Stimulated activated memory B cell treated with anti-CD40 and anti-IgM and Interleukin-4, amounts not matched to agents 10 μg/mL and 1 μg/mL and 100 μg/mL, for 72 hours (primary cell): Measurements from ENCODE around the gene MOV10L1.

ENCODE experiments used
- ATAC-seq: fragments of 150-1000 bp; cut with Tn5 transposase; 2 replicates; pipeline ENCODE4 v1.10.0; 2021
- H3K27ac Mint-ChIP-seq: one replicate; pipeline ENCODE4 v1.8.0; 2022; ENCODE audit warnings: mild to moderate bottlenecking, mixed read lengths
- H3K27me3 Mint-ChIP-seq: one replicate; pipeline ENCODE4 v1.8.0; 2022; ENCODE audit warnings: mixed read lengths
- H3K36me3 Mint-ChIP-seq: one replicate; pipeline ENCODE4 v1.8.0; 2022; ENCODE audit warnings: mixed read lengths
- H3K4me1 Mint-ChIP-seq: one replicate; pipeline ENCODE4 v1.8.0; 2022; ENCODE audit warnings: mixed read lengths
- H3K4me3 Mint-ChIP-seq: one replicate; pipeline ENCODE4 v1.8.0; 2022; ENCODE audit warnings: mild to moderate bottlenecking, moderate library complexity, mixed read lengths
- H3K9me3 Mint-ChIP-seq: one replicate; pipeline ENCODE4 v1.8.0; 2022; ENCODE audit warnings: mixed read lengths

The MOV10L1 gene

GRCh38 chr22:50184004-50184901 lies 94.4 kb downstream of the MOV10L1 start:
- ATAC-seq, result no peak
- Mint-ChIP-seq H3K36me3 (peaks cover 5% of the 10 kb centered on the region), H3K27me3 (peaks cover 45% of the 10 kb centered on the region), H3K4me3 (peak overlapping the region; percentile 89), H3K9me3 (no peaks in the 10 kb centered on the region), H3K27ac (peak overlapping the region; percentile 89), H3K4me1 (peaks cover 58% of the 10 kb centered on the region)

- peaks cover 38% of the 10 kb centered on the region for H3K27me3 Mint-ChIP-seq
- peaks cover 58% of the 10 kb centered on the region for H3K4me1 Mint-ChIP-seq
- peak overlapping the region; percentile 89 for H3K4me3 Mint-ChIP-seq
- H3K9me3 Mint-ChIP-seq, result no peaks in the 10 kb centered on the region
- peak; percentile 20 for ATAC-seq
- H3K27ac Mint-ChIP-seq, result peak overlapping the region; percentile 89
- peaks cover 5% of the 10 kb centered on the region for H3K36me3 Mint-ChIP-seq
These were observed 95.1 kb downstream of the MOV10L1 start for GRCh38 chr22:50184902-50185374.

- peak; percentile 77 for ATAC-seq
- Mint-ChIP-seq H3K27me3 (peaks cover 32% of the 10 kb centered on the region), H3K36me3 (peaks cover 5% of the 10 kb centered on the region), H3K9me3 (no peaks in the 10 kb centered on the region), H3K4me3 (peak within 1 kb of the TSS; percentile 89), H3K4me1 (peaks cover 58% of the 10 kb centered on the region), H3K27ac (peak within 1 kb of the TSS; percentile 89)
These were observed 95.7 kb downstream of the MOV10L1 start, which contains the start of gene TRABD for GRCh38 chr22:50185375-50186087. Gene TRABD, plus strand, starts transcription at chr22:50185913. Its CDS starts 7,148 bp downstream, at chr22:50193061.

- Mint-ChIP-seq H3K27ac (peak overlapping the region; percentile 88), H3K4me1 (peaks cover 63% of the 10 kb centered on the region), H3K36me3 (peaks cover 5% of the 10 kb centered on the region), H3K4me3 (peak overlapping the region; percentile 86), H3K9me3 (no peaks in the 10 kb centered on the region), H3K27me3 (peaks cover 25% of the 10 kb centered on the region)
- ATAC-seq, result no peak
These were observed 96.4 kb downstream of the MOV10L1 start for GRCh38 chr22:50186181-50186714.

DNA sequence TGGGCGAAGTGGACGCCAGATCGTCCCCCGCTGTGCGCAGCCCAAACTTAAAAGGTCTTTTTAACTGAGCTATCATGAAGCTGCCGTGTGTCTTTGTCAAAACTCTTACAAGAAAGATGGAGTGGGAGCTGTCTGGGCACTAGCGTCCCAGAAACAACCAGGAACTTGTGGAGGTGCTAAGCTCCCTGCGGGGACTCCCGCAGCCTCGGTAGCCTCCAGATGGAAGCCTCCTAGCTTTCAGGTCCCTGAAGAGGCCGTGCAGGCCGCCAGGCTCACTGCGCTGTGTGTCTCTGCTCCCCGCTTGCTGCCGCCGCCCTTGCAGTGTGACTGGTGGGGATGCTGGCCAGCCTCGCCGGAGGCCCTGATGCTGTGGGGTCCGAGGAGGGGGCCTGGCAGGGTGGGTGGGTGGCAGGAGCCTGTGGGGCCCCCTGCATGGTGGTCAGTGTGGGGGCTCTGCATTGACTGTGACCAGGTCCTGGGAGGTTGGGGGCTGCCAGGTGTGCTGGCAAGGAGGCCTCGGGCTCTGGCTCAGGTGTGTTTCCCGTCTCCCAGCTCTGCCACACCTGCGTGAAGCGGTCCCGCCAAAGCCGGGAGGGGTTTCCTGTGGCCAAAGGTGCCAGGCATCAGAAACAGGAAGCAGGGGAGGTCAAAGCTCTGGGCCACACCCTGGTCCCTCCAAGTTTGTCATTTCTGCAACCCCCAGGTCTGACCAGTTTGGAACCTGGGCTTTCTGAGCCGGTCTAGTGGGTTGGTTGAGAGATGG lies 97.1 kb downstream of the MOV10L1 start:
- no peaks in the 10 kb centered on the region for H3K9me3 Mint-ChIP-seq
- ATAC-seq, result no peak
- peaks cover 20% of the 10 kb centered on the region for H3K27me3 Mint-ChIP-seq
- H3K36me3 Mint-ChIP-seq, result peaks cover 5% of the 10 kb centered on the region
- H3K27ac Mint-ChIP-seq, result peak overlapping the region; percentile 88
- H3K4me1 Mint-ChIP-seq, result peaks cover 70% of the 10 kb centered on the region
- peak overlapping the region; percentile 86 for H3K4me3 Mint-ChIP-seq

DNA sequence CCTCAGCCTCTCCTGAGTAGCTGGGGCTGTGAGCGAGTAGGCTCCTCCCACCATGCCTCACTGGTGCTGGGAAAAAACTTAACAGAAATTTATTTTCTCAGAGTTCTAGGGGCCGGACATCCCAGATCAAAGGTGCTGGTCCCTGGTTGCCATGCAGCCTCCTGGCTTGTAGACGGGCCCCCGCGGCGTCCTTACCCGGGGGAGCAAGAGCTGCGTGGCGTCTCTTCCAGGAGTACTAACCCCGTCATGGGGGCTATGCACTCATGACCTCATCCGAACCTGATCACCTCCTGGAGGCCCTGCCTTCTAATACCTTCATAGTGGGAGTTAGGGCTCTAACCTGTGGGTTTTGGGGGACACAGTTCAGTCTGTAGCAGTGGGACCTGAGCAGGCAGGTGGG lies 98.5 kb downstream of the MOV10L1 start:
- H3K36me3 Mint-ChIP-seq, result peaks cover 11% of the 10 kb centered on the region
- no peak for ATAC-seq
- peak overlapping the region; percentile 88 for H3K27ac Mint-ChIP-seq
- peak overlapping the region; percentile 36 for H3K4me3 Mint-ChIP-seq
- H3K9me3 Mint-ChIP-seq, result no peaks in the 10 kb centered on the region
- peaks cover 16% of the 10 kb centered on the region for H3K27me3 Mint-ChIP-seq
- H3K4me1 Mint-ChIP-seq, result peaks cover 84% of the 10 kb centered on the region

DNA sequence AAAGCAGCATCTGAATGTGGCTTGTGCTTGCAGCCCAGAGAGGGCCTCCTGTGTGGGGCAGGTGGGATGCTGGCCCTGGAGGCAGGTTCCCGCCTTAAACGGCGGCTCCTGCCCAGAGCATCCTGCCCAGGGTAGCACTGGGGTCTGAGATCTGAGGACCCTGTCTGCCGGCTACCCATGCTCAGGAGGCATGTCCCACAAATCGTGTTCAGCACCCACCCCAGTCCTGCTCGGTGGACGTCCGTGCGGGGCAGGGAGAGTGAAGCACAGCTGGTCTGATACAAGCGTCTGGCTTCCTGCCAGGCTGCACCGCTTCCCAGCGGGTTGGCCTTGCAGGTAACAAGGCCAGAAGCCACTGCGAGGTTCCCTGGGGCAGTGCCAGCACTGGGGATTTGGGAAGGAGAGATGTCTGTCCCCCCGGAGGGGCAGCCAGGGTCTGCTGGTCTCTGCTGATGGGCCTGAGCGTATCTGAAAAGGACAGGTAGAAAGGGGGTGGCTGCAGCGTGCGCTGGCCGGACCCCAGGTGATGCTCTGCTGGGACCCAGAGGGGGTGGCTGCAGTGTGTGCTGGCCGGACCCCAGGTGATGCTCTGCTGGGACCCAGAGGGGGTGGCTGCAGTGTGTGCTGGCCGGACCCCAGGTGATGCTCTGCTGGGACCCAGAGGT lies 99.5 kb downstream of the MOV10L1 start:
- Mint-ChIP-seq H3K4me1 (peaks cover 78% of the 10 kb centered on the region), H3K27ac (peak overlapping the region; percentile 97)

DNA sequence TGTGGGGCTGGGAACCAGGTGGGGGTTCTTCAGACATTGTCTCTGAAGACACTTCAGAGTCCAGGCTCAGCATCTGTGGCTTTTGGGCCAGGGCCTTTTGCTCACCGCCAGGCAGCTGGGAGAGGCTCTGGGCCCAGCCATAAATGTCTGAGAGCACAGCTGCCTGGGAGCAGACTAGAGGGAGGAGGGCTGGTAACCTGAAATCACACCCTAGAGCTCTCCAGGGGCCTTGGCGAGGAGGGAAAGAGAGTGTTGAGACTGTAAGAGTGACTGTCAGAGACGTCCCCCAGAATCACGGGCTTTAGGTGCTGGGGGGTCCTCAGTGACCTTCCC lies 100.0 kb downstream of the MOV10L1 start:
- Mint-ChIP-seq H3K4me3 (peak overlapping the region; percentile 87), H3K36me3 (peaks cover 11% of the 10 kb centered on the region), H3K27me3 (peaks cover 2% of the 10 kb centered on the region), H3K9me3 (no peaks in the 10 kb centered on the region), H3K4me1 (peaks cover 74% of the 10 kb centered on the region), H3K27ac (peak overlapping the region; percentile 97)
- ATAC-seq, result no peak

More for the DNA sequence above, 99.5 kb downstream of the MOV10L1 start:
- ATAC-seq, result no peak
- H3K36me3 Mint-ChIP-seq, result peaks cover 11% of the 10 kb centered on the region
- H3K27me3 Mint-ChIP-seq, result peaks cover 7% of the 10 kb centered on the region
- H3K9me3 Mint-ChIP-seq, result no peaks in the 10 kb centered on the region
- peak overlapping the region; percentile 87 for H3K4me3 Mint-ChIP-seq

DNA sequence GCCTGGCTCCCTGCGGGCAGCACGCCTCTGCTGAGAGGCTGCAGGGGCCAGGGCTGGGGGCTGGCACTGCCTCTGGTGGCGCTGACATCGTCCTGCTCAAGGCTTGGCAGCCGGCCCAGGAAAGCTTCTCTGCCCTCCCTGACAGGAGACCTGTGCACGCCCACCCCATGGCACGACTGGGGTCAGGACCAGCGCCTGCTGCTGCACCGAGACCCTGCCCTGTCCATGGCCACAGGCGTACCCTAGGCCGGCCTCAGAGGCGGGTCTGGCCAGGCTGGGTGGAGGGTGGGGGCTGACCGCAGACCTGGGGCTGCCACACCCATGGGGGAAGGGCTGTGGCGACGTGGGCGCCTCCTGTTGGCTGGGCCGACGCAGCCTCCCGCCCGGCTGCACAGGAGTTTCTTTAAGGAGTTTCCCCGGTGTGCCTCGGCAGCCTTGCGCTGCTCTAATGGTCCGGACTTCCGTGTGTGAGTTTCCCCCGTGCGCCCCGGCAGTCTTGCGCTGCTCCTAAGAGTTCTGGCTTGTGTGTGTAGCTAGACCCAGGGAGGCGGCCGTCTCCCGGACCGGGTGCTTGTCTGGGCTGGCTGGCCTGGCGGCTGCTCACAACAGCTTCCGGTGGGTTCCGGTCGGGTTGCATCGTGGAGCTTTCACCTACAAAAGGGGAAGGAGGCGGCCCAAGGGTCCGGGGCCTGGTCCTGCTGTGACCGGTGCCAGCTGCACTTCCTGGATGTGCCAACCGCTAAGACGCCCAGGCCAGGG lies 100.6 kb downstream of the MOV10L1 start:
- H3K27ac Mint-ChIP-seq, result peak overlapping the region; percentile 97
- no peaks in the 10 kb centered on the region for H3K27me3 Mint-ChIP-seq
- peak overlapping the region; percentile 87 for H3K4me3 Mint-ChIP-seq
- H3K9me3 Mint-ChIP-seq, result no peaks in the 10 kb centered on the region
- peak; percentile 77 for ATAC-seq
- H3K4me1 Mint-ChIP-seq, result peaks cover 77% of the 10 kb centered on the region
- H3K36me3 Mint-ChIP-seq, result peaks cover 15% of the 10 kb centered on the region

- Mint-ChIP-seq H3K27ac (peak overlapping the region; percentile 97), H3K9me3 (no peaks in the 10 kb centered on the region), H3K4me3 (peak overlapping the region; percentile 87), H3K36me3 (peaks cover 18% of the 10 kb centered on the region), H3K27me3 (no peaks in the 10 kb centered on the region), H3K4me1 (peaks cover 77% of the 10 kb centered on the region)
- peak; percentile 76 for ATAC-seq
These were observed 101.3 kb downstream of the MOV10L1 start for GRCh38 chr22:50190941-50191741.

- Mint-ChIP-seq H3K4me3 (peak overlapping the region; percentile 87), H3K36me3 (peaks cover 14% of the 10 kb centered on the region), H3K4me1 (peaks cover 66% of the 10 kb centered on the region), H3K9me3 (no peaks in the 10 kb centered on the region), H3K27ac (peak overlapping the region; percentile 97), H3K27me3 (no peaks in the 10 kb centered on the region)
- peak; percentile 40 for ATAC-seq
These were observed 102.8 kb downstream of the MOV10L1 start for GRCh38 chr22:50192436-50193204.

DNA sequence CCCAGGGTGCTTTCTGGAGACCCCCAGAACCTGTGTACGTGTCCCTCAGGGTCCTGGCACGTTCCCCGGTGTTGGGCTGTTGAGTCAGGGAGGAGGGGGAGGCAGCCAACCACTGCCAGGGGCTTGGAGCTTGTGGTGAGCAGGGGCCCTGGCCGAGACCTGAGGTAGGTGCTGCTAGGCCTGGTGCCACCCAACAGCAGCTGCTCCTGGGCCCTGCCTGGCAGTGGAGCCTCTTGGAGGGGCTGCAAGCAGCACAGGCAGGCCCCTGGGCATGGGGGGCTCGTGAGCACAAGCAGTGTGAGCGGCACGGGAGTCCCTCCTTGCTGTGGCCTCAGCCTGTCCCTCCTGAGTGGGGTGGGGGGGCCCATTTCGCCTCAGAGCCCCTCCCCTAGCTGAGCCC lies 103.8 kb downstream of the MOV10L1 start:
- no peak overlapping the region for H3K4me3 Mint-ChIP-seq
- H3K9me3 Mint-ChIP-seq, result no peaks in the 10 kb centered on the region

More for the DNA sequence above, 103.8 kb downstream of the MOV10L1 start:
- Mint-ChIP-seq H3K36me3 (peaks cover 17% of the 10 kb centered on the region), H3K27ac (no peak overlapping the region), H3K27me3 (no peaks in the 10 kb centered on the region), H3K4me1 (peaks cover 56% of the 10 kb centered on the region)
- no peak for ATAC-seq
